Hepatocyte (in vitro differentiated cells): ENCODE data around the gene CLDN19. TPM values are rescaled to one million over a fixed set of nuclear protein-coding genes. Genes with fewer than 3 reads are reported as not detected.
A peak's percentile ranks its signal among the peaks of the same experiment; 100 is the strongest.

Experiments
- DNase-seq: peaks from one replicate; pipeline ENCODE4 v3.0.0-alpha.2; 2016; ENCODE audit warnings: low spot score
- H2AFZ ChIP-seq: fragments of 200-600 bp; sonication (generic); 2 replicates; pipeline ENCODE4 v1.6.0; 2016; ENCODE audit warnings: antibody characterized with exemption, mild to moderate bottlenecking
- H3K27ac ChIP-seq: fragments of 200-600 bp; sonication (generic); 2 replicates; pipeline ENCODE4 v1.5.1; 2016; ENCODE audit warnings: mild to moderate bottlenecking
- H3K27me3 ChIP-seq: fragments of 200-600 bp; sonication (generic); 2 replicates; pipeline ENCODE4 v1.6.1; 2016
- H3K36me3 ChIP-seq: fragments of 200-600 bp; sonication (generic); replicated peaks from 2 replicates; pipeline ENCODE4 v1.5.1; 2016; ENCODE audit warnings: low read depth; ENCODE audit not compliant: insufficient read depth
- H3K4me1 ChIP-seq: fragments of 200-600 bp; sonication (generic); 2 replicates; pipeline ENCODE4 v1.5.1; 2016; ENCODE audit warnings: mild to moderate bottlenecking, moderate library complexity; ENCODE audit not compliant: insufficient read depth
- H3K4me2 ChIP-seq: fragments of 200-600 bp; sonication (generic); 2 replicates; pipeline ENCODE4 v1.6.0; 2016
- H3K4me3 ChIP-seq: fragments of 200-600 bp; sonication (generic); 2 replicates; pipeline ENCODE4 v1.5.1; 2016; ENCODE audit warnings: mild to moderate bottlenecking
- H3K79me2 ChIP-seq: fragments of 200-600 bp; sonication (generic); 2 replicates; pipeline ENCODE4 v1.6.0; 2017; ENCODE audit warnings: mild to moderate bottlenecking
- H3K9me2 ChIP-seq: fragments of 200-600 bp; sonication (generic); replicated peaks from 2 replicates; pipeline ENCODE4 v1.6.0; 2017; ENCODE audit warnings: mild to moderate bottlenecking; ENCODE audit not compliant: insufficient read depth
- H3K9me3 ChIP-seq: fragments of 200-600 bp; sonication (generic); 2 replicates; pipeline ENCODE4 v1.5.1; 2016; ENCODE audit warnings: low read depth, mild to moderate bottlenecking
- H4K20me1 ChIP-seq: fragments of 200-600 bp; sonication (generic); 2 replicates; pipeline ENCODE4 v1.6.0; 2016; ENCODE audit warnings: mild to moderate bottlenecking; ENCODE audit not compliant: insufficient read depth, poor library complexity, severe bottlenecking
- CTCF ChIP-seq: fragments of 200-600 bp; sonication (generic); IDR thresholded peaks from 2 replicates; pipeline ENCODE4 v1.5.1; 2016; ENCODE audit warnings: antibody characterized with exemption, mild to moderate bottlenecking; ENCODE audit not compliant: poor library complexity
- EZH2 ChIP-seq: fragments of 200-600 bp; sonication (generic); IDR thresholded peaks from 2 replicates; pipeline ENCODE4 v1.6.1; 2016; ENCODE audit warnings: antibody characterized with exemption, mild to moderate bottlenecking, borderline replicate concordance
- EZH2phosphoT487 ChIP-seq: fragments of 200-600 bp; sonication (generic); IDR thresholded peaks from one replicate; pipeline ENCODE4 v1.6.1; 2018; ENCODE audit warnings: antibody characterized with exemption, mild to moderate bottlenecking, low read depth, moderate library complexity; ENCODE audit not compliant: unreplicated experiment, severe bottlenecking
- WGBS: methylation state at CpG from one replicate; pipeline ENCODE4 v1.1.6; 2016; ENCODE audit warnings: low lambda C conversion rate; ENCODE audit errors: missing lambda C conversion rate; 5-methylcytosine and 5-hydroxymethylcytosine counted together
- polyA plus RNA-seq: library from polyadenylated mRNA; unstranded; fragments of >200 nt; fragmentation: Nextera tagmentation; extraction: Ambion mirVana; gene quantifications from 2 replicates; pipeline ENCODE4 v1.2.1, GENCODE V29; 2016
- total RNA-seq: library from RNA; depleted of rRNA; stranded (reverse); fragments of >200 nt; gene quantifications from 2 replicates; pipeline ENCODE4 v1.2.3, GENCODE V29; 2014

CLDN19 gene
- total RNA-seq = 2.5 and 6.9 TPM in 2 replicates
- polyA plus RNA-seq = 3.8 and 4.5 TPM in 2 replicates

- H3K27me3 ChIP-seq = no peaks in the 10 kb centered on the region
- 66% methylated on average over 20 of the region's 27 CpGs for WGBS
- no peaks in the 10 kb centered on the region for H4K20me1 ChIP-seq
- peak within 1 kb of the TSS; percentile 35 for H2AFZ ChIP-seq
- H3K79me2 ChIP-seq = no peaks in the 10 kb centered on the region
- no peak for TF ChIP-seq EZH2phosphoT487
- TF ChIP-seq CTCF = no peak
- TF ChIP-seq EZH2 = no peak
- peaks cover 20% of the 10 kb centered on the region for H3K4me1 ChIP-seq
- H3K27ac ChIP-seq = no peak within 1 kb of the TSS
- peak; percentile 64 for DNase-seq
- no peak within 1 kb of the TSS for H3K4me3 ChIP-seq
- no peaks in the 10 kb centered on the region for H3K9me2 ChIP-seq
- H3K36me3 ChIP-seq = no peaks in the 10 kb centered on the region
- H3K9me3 ChIP-seq = no peaks in the 10 kb centered on the region
- H3K4me2 ChIP-seq = peak within 1 kb of the TSS; percentile 71
Measured at GRCh38 chr1:42739753-42740700, at the start of gene CLDN19. Gene CLDN19 (minus strand): TSS chr1:42740236. CDS start chr1:42740063, 173 bp downstream.

DNA sequence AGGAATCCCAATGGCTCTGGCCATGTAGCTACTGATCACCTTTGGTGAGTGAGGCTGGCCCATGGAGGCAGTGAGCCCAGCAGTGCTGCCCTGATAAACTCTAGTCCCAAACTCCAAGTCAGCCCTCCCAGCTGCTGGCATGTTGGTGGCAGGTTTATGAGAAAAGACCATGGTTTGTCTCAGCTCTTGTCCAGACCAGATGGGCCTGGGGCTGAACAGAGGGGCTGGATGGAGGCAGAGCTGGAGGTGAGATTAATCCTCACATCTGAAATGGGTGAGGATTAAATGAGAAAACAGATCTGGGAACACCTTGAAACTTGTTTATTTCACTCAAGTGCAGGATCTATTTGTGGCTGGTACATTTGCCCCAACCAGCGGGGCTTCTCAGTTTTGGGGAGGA lies 48.0 kb upstream of the CLDN19 start:
- Histone ChIP-seq H4K20me1 (no peaks in the 10 kb centered on the region), H3K36me3 (no peaks in the 10 kb centered on the region), H3K27ac (no peak overlapping the region), H3K27me3 (no peaks in the 10 kb centered on the region), H3K9me3 (no peaks in the 10 kb centered on the region), H3K4me2 (no peak overlapping the region), H3K4me1 (no peaks in the 10 kb centered on the region), H3K79me2 (no peaks in the 10 kb centered on the region), H3K9me2 (no peaks in the 10 kb centered on the region), H2AFZ (no peak overlapping the region), H3K4me3 (no peak overlapping the region)
- DNase-seq = no peak
- 87% methylated on average over 1 of the region's 1 CpG for WGBS
- TF ChIP-seq EZH2 (no peak), EZH2phosphoT487 (no peak), CTCF (no peak)

DNA sequence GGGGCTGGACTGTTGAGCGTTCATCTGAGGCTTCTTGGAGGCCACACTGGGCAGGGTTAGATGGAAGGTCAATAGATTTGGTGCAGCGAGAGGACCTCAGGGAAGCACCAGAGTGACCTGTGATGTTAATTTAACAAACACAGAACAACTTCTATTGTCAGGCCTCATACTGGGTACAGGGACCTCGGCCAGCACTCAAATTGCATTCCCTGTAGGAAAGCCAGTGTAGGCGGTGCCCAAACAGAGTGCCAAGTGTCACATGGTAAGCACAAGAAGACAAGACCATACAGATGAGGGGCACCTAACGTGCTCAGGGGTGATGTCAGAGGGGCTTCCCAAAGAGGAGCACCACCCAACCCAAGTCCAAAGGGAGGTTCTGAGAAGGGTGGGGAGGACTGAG lies 46.1 kb upstream of the CLDN19 start:
- Histone ChIP-seq H3K36me3 (no peaks in the 10 kb centered on the region), H3K9me3 (no peaks in the 10 kb centered on the region), H3K9me2 (no peaks in the 10 kb centered on the region), H4K20me1 (no peaks in the 10 kb centered on the region), H3K4me3 (no peak overlapping the region), H3K4me1 (no peaks in the 10 kb centered on the region), H3K27me3 (no peaks in the 10 kb centered on the region), H3K4me2 (no peak overlapping the region), H3K79me2 (no peaks in the 10 kb centered on the region), H3K27ac (no peak overlapping the region), H2AFZ (no peak overlapping the region)
- DNase-seq = no peak
- no peak for TF ChIP-seq EZH2
- TF ChIP-seq EZH2phosphoT487 = no peak
- TF ChIP-seq CTCF = no peak
- 89% methylated on average over 5 of the region's 5 CpGs for WGBS
